ENCODE measurements around the gene BAZ2A. TPM values are rescaled to one million over a fixed set of nuclear protein-coding genes. Genes with fewer than 3 reads are reported as not detected.

Gene BAZ2A
- total RNA-seq, 1 donor from 2014 or later = 10.8 TPM

- H3K36me3 ChIP-seq (ENCODE audit: control insufficient read depth, insufficient read depth, low read length) = peaks cover 16% of the 10 kb centered on the region
- FAIRE-seq (no peak), DNase-seq (ENCODE audit: low read depth) (no peak)
- TF ChIP-seq CTCF (IDR thresholded peaks at IDR 0.05; ENCODE audit: insufficient read depth, low read length, severe bottlenecking) = no peak
- H3K27me3 ChIP-seq (ENCODE audit: control insufficient read depth, insufficient read depth, low read length) = no peaks in the 10 kb centered on the region
- H3K4me3 ChIP-seq (ENCODE audit: low read depth, low read length) = no peak overlapping the region
Measured at GRCh38 chr12:56670836-56671235, 40.7 kb upstream of the BAZ2A start.

GRCh38 chr12:56668197-56668457 lies 38.0 kb upstream of the BAZ2A start:
- H3K27me3 ChIP-seq (ENCODE audit: control insufficient read depth, insufficient read depth, low read length) = no peaks in the 10 kb centered on the region
- DNase-seq (ENCODE audit: low read depth) (no peak), FAIRE-seq (no peak)
- H3K36me3 ChIP-seq (ENCODE audit: control insufficient read depth, insufficient read depth, low read length) = peaks cover 19% of the 10 kb centered on the region
- no peak for TF ChIP-seq CTCF (IDR thresholded peaks at IDR 0.05; ENCODE audit: insufficient read depth, low read length, severe bottlenecking)
- H3K4me3 ChIP-seq (ENCODE audit: low read depth, low read length) = no peak overlapping the region

GRCh38 chr12:56661979-56662638 lies 32.0 kb upstream of the BAZ2A start:
- FAIRE-seq = no peak
- DNase-seq (ENCODE audit: low read depth) = no peak
- H3K36me3 ChIP-seq (ENCODE audit: control insufficient read depth, insufficient read depth, low read length) = peaks cover 4% of the 10 kb centered on the region

GRCh38 chr12:56661560-56661959 lies 31.4 kb upstream of the BAZ2A start:
- no peak for FAIRE-seq
- H3K27me3 ChIP-seq (ENCODE audit: control insufficient read depth, insufficient read depth, low read length) = no peaks in the 10 kb centered on the region
- no peak overlapping the region for H3K4me3 ChIP-seq (ENCODE audit: low read depth, low read length)
- DNase-seq (ENCODE audit: low read depth) = no peak
- TF ChIP-seq CTCF (IDR thresholded peaks at IDR 0.05; ENCODE audit: insufficient read depth, low read length, severe bottlenecking) = no peak
- H3K36me3 ChIP-seq (ENCODE audit: control insufficient read depth, insufficient read depth, low read length) = peaks cover 4% of the 10 kb centered on the region

More at GRCh38 chr12:56661979-56662638, 32.0 kb upstream of the BAZ2A start:
- TF ChIP-seq CTCF (IDR thresholded peaks at IDR 0.05; ENCODE audit: insufficient read depth, low read length, severe bottlenecking) = no peak
- H3K4me3 ChIP-seq (ENCODE audit: low read depth, low read length) = no peak overlapping the region
- no peaks in the 10 kb centered on the region for H3K27me3 ChIP-seq (ENCODE audit: control insufficient read depth, insufficient read depth, low read length)

GRCh38 chr12:56658921-56659320 lies 28.8 kb upstream of the BAZ2A start:
- no peak overlapping the region for H3K4me3 ChIP-seq (ENCODE audit: low read depth, low read length)
- no peaks in the 10 kb centered on the region for H3K36me3 ChIP-seq (ENCODE audit: control insufficient read depth, insufficient read depth, low read length)
- DNase-seq (ENCODE audit: low read depth) (no peak), FAIRE-seq (no peak)
- TF ChIP-seq CTCF (IDR thresholded peaks at IDR 0.05; ENCODE audit: insufficient read depth, low read length, severe bottlenecking) = no peak
- no peaks in the 10 kb centered on the region for H3K27me3 ChIP-seq (ENCODE audit: control insufficient read depth, insufficient read depth, low read length)

Data from bronchial epithelial cell (primary cell).